Measurements from ENCODE around the gene ZNF200.
"Not testable (repeated sequence)": the region's sequence is repeated elsewhere in the genome, so short reads cannot be mapped to it uniquely, and the experiment has no call there.

ZNF200 gene

DNA sequence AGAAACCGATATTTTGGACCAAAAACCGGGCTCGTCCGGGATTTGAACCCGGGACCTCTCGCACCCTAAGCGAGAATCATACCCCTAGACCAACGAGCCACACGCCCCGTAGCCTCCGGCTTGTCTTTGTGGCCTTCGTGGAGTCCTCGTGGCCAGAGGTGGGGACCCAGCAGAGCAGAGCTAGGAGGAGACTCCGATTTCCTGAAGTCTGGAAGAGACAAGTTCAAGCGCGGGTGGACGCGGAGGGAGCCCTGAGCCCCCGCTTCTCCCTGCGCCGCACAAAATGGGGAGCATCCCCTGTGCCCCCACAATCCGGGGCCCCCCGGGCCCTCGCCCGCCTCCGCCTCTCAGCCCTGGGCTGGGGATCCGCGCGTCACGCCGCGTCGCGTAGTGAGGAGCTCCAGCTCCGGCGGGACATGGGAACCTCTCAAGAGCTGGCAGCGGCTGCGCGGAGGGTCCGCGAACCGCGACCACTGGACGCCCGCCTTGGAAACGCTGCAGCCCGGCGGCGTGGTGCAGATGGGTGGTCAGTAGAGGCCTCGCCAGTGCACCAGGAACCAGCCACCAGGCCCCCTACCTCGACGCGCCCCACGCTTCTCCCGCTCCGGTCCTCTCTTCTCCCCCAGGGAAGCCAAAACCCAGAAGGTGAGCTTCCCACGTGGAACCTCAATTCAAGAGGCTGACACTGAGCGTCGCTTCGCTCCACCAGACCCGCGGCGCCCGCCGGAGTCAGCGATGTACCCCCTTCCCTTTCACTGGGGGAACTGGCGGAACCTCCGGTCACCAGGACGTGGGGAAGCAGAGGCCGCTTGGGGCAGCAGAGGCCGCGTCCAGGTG is 52.1 kb downstream of the ZNF200 start:
- Histone ChIP-seq H3K27me3 (replicated peaks; ENCODE audit: insufficient read depth, low read length) (peaks cover 85% of the 10 kb centered on the region), H3K79me2 (ENCODE audit: low read length) (no peaks in the 10 kb centered on the region), H3K4me3 (ENCODE audit: low read length) (no peak overlapping the region), H3F3A (ENCODE audit: insufficient read depth, low read length) (no peaks in the 10 kb centered on the region), H3K36me3 (replicated peaks; ENCODE audit: insufficient read depth, low read length) (no peaks in the 10 kb centered on the region), H2AFZ (ENCODE audit: low read length) (no peak overlapping the region), H4K20me1 (ENCODE audit: insufficient read depth, low read length) (no peaks in the 10 kb centered on the region), H3K4me2 (ENCODE audit: low read depth, low read length) (0 out of 2 replicates have a peak overlapping the region, but pooled peaks have one; percentile 12), H3K9ac (ENCODE audit: low read length) (no peak overlapping the region), H3K4me1 (ENCODE audit: low read length) (no peaks in the 10 kb centered on the region), H3K27ac (ENCODE audit: low read length) (no peak overlapping the region), H3K9me2 (replicated peaks; ENCODE audit: insufficient read depth, low read length) (no peaks in the 10 kb centered on the region), H3K9me3 (replicated peaks; ENCODE audit: insufficient read depth, low read length) (no peaks in the 10 kb centered on the region)
- DNase-seq = no peak
- TF ChIP-seq EZH2phosphoT487 (IDR thresholded peaks at IDR 0.05; ENCODE audit: low read length) (no peak), EZH2 (optimal IDR thresholded peaks at IDR 0.05; ENCODE audit: low read depth, low read length) (no peak)
- TF ChIP-seq, protein P1, sequence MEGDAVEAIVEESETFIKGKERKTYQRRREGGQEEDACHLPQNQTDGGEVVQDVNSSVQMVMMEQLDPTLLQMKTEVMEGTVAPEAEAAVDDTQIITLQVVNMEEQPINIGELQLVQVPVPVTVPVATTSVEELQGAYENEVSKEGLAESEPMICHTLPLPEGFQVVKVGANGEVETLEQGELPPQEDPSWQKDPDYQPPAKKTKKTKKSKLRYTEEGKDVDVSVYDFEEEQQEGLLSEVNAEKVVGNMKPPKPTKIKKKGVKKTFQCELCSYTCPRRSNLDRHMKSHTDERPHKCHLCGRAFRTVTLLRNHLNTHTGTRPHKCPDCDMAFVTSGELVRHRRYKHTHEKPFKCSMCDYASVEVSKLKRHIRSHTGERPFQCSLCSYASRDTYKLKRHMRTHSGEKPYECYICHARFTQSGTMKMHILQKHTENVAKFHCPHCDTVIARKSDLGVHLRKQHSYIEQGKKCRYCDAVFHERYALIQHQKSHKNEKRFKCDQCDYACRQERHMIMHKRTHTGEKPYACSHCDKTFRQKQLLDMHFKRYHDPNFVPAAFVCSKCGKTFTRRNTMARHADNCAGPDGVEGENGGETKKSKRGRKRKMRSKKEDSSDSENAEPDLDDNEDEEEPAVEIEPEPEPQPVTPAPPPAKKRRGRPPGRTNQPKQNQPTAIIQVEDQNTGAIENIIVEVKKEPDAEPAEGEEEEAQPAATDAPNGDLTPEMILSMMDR (IDR thresholded peaks at IDR 0.05; ENCODE audit: low read length) = no peak

- not testable (repeated sequence) for H3K9me3 ChIP-seq (replicated peaks; ENCODE audit: insufficient read depth, low read length); H3K4me2 ChIP-seq (ENCODE audit: low read depth, low read length); H2AFZ ChIP-seq (ENCODE audit: low read length)
Measured at GRCh38 chr16:3182293-3182607, 52.7 kb downstream of the ZNF200 start.

DNA sequence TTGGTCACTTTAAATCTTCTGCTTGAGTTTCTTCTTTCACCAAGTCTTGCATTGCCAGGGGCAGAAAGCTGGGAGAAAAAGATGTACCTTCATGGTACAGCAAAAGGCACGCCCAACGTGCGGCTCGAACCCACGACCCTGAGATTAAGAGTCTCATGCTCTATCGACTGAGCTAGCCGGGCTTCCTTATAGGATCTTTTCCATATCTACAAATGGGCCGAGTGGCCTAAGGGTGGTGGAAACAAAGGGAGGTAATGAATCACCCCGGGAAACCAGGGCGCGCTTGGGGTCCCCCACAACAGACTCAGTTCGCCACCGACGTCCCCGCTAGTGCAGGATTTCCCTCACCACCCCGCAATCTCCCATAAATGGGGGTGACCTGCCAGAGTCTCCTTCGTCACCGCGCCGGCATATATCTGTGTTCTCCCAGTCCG is 54.5 kb downstream of the ZNF200 start:
- H3F3A ChIP-seq (ENCODE audit: insufficient read depth, low read length) = no peaks in the 10 kb centered on the region
- H3K4me3 ChIP-seq (ENCODE audit: low read length) = no peak overlapping the region
- TF ChIP-seq, protein P1 (IDR thresholded peaks at IDR 0.05; ENCODE audit: low read length) = no peak
- TF ChIP-seq EZH2 (optimal IDR thresholded peaks at IDR 0.05; ENCODE audit: low read depth, low read length) (no peak), EZH2phosphoT487 (IDR thresholded peaks at IDR 0.05; ENCODE audit: low read length) (no peak)
- no peak overlapping the region for H3K9ac ChIP-seq (ENCODE audit: low read length)
- no peaks in the 10 kb centered on the region for H3K4me1 ChIP-seq (ENCODE audit: low read length)
- H2AFZ ChIP-seq (ENCODE audit: low read length) = no peak overlapping the region
- no peaks in the 10 kb centered on the region for H3K36me3 ChIP-seq (replicated peaks; ENCODE audit: insufficient read depth, low read length)
- H3K79me2 ChIP-seq (ENCODE audit: low read length) = no peaks in the 10 kb centered on the region
- H3K27me3 ChIP-seq (replicated peaks; ENCODE audit: insufficient read depth, low read length) = peaks cover 86% of the 10 kb centered on the region
- H3K9me2 ChIP-seq (replicated peaks; ENCODE audit: insufficient read depth, low read length) = no peaks in the 10 kb centered on the region
- no peaks in the 10 kb centered on the region for H4K20me1 ChIP-seq (ENCODE audit: insufficient read depth, low read length)
- H3K9me3 ChIP-seq (replicated peaks; ENCODE audit: insufficient read depth, low read length) = no peaks in the 10 kb centered on the region
- DNase-seq = no peak
- H3K4me2 ChIP-seq (ENCODE audit: low read depth, low read length) = no peak overlapping the region
- no peak overlapping the region for H3K27ac ChIP-seq (ENCODE audit: low read length)

More at GRCh38 chr16:3182293-3182607, 52.7 kb downstream of the ZNF200 start:
- H3K4me1 ChIP-seq (ENCODE audit: low read length); H3F3A ChIP-seq (ENCODE audit: insufficient read depth, low read length); H3K79me2 ChIP-seq (ENCODE audit: low read length); H3K36me3 ChIP-seq (replicated peaks; ENCODE audit: insufficient read depth, low read length); H3K9me2 ChIP-seq (replicated peaks; ENCODE audit: insufficient read depth, low read length); H3K27ac ChIP-seq (ENCODE audit: low read length); DNase-seq; H4K20me1 ChIP-seq (ENCODE audit: insufficient read depth, low read length); H3K4me3 ChIP-seq (ENCODE audit: low read length); H3K9ac ChIP-seq (ENCODE audit: low read length): not testable (repeated sequence)
- peaks cover 86% of the 10 kb centered on the region for H3K27me3 ChIP-seq (replicated peaks; ENCODE audit: insufficient read depth, low read length)

DNA sequence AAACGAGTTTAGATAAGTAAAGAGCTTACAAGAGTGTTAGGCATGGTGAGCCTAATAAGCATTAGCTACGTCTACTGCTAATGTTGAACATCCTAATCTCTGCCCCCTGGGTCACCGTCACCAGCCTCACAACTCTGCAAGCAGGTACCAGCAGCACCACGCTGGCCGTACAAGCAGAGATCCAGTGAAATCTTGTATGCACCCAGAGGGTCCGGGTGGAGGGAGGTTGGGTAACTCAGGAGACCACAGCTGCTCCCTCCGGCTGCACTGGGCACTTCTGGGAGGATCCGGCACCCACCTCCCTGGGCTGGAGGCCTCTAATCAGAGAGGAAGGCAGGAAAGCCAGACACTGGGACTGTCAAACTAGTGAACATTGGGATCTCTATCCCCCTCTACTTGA is 55.3 kb downstream of the ZNF200 start:
- H3K9me3 ChIP-seq (replicated peaks; ENCODE audit: insufficient read depth, low read length) = no peaks in the 10 kb centered on the region
- no peaks in the 10 kb centered on the region for H3K9me2 ChIP-seq (replicated peaks; ENCODE audit: insufficient read depth, low read length)
- no peak overlapping the region for H3K4me3 ChIP-seq (ENCODE audit: low read length)
- H3K27ac ChIP-seq (ENCODE audit: low read length) = no peak overlapping the region
- H3K27me3 ChIP-seq (replicated peaks; ENCODE audit: insufficient read depth, low read length) = peaks cover 88% of the 10 kb centered on the region
- no peaks in the 10 kb centered on the region for H4K20me1 ChIP-seq (ENCODE audit: insufficient read depth, low read length)
- H3F3A ChIP-seq (ENCODE audit: insufficient read depth, low read length) = no peaks in the 10 kb centered on the region
- H3K79me2 ChIP-seq (ENCODE audit: low read length) = no peaks in the 10 kb centered on the region
- no peaks in the 10 kb centered on the region for H3K4me1 ChIP-seq (ENCODE audit: low read length)
- TF ChIP-seq, protein P1 (IDR thresholded peaks at IDR 0.05; ENCODE audit: low read length) = no peak
- TF ChIP-seq EZH2 (optimal IDR thresholded peaks at IDR 0.05; ENCODE audit: low read depth, low read length) (no peak), EZH2phosphoT487 (IDR thresholded peaks at IDR 0.05; ENCODE audit: low read length) (no peak)
- no peak overlapping the region for H3K4me2 ChIP-seq (ENCODE audit: low read depth, low read length)
- no peak for DNase-seq
- no peaks in the 10 kb centered on the region for H3K36me3 ChIP-seq (replicated peaks; ENCODE audit: insufficient read depth, low read length)
- H3K9ac ChIP-seq (ENCODE audit: low read length) = no peak overlapping the region
- H2AFZ ChIP-seq (ENCODE audit: low read length) = no peak overlapping the region
